Natural killer cell treated with Interleukin-12 subunit alpha and Interleukin-12 subunit beta and Interleukin-15 and Interleukin-18, amount 100 ng/mL, for 72 hours (primary cell): ENCODE measurements around the gene PTPN9. TPM values are rescaled to one million over a fixed set of nuclear protein-coding genes. Genes with fewer than 3 reads are reported as not detected.
A peak's percentile ranks its signal among the peaks of the same experiment; 100 is the strongest.
"Not testable (repeated sequence)": the region's sequence is repeated elsewhere in the genome, so short reads cannot be mapped to it uniquely, and the experiment has no call there.

Experiments used
- ATAC-seq, 2 donors: fragments of 150-1000 bp; cut with Tn5 transposase in 1 of 2; sonication (Bioruptor Pico), chemical (Tn5 transposase) in 1 of 2; 2 replicates each; pipeline ENCODE4 v1.10.0; 2021
- DNase-seq: peaks from one replicate; pipeline ENCODE4 v3.0.0; 2022; ENCODE audit warnings: low spot score
- H3K27ac Mint-ChIP-seq, 2 donors: 1 replicate in 1 of 2; 2 replicates in 1 of 2; pipeline ENCODE4 v1.8.0; 2022; ENCODE audit warnings: mixed read lengths in 2 of 2, mild to moderate bottlenecking in 1 of 2, moderate library complexity in 1 of 2
- H3K27me3 Mint-ChIP-seq, 2 donors: 1 replicate in 1 of 2; 2 replicates in 1 of 2; pipeline ENCODE4 v1.8.0; 2022; ENCODE audit warnings: mixed read lengths in 2 of 2
- H3K36me3 Mint-ChIP-seq: one replicate; pipeline ENCODE4 v1.8.0; 2022; ENCODE audit warnings: mixed read lengths
- H3K4me1 Mint-ChIP-seq, 2 donors: 1 replicate in 1 of 2; 2 replicates in 1 of 2; pipeline ENCODE4 v1.8.0; 2022; ENCODE audit warnings: low read depth in 2 of 2, mixed read lengths in 2 of 2, mild to moderate bottlenecking in 1 of 2
- H3K4me3 Mint-ChIP-seq: one replicate; pipeline ENCODE4 v1.8.0; 2022; ENCODE audit warnings: mixed read lengths
- H3K9me3 Mint-ChIP-seq: 2 replicates; pipeline ENCODE4 v1.8.0; 2022; ENCODE audit warnings: mixed read lengths
- total RNA-seq, 2 donors: library from RNA; stranded (reverse); gene quantifications; one replicate each; pipeline ENCODE4 v1.2.3, GENCODE V29; 2022

The PTPN9 gene
- total RNA-seq, 2 donors from 2014 or later: 30.0 to 34.2 TPM

- Mint-ChIP-seq H3K27ac (peak overlapping the region; percentile 91 to 97), H3K4me3 (peak overlapping the region; percentile 98), H3K36me3 (no peaks in the 10 kb centered on the region), H3K9me3 (no peaks in the 10 kb centered on the region), H3K4me1 (peaks cover 36 to 46% of the 10 kb centered on the region in 2 donors), H3K27me3 (no peaks in the 10 kb centered on the region)
- DNase-seq (no peak), ATAC-seq (no peak)
These were observed 127.9 kb downstream of the PTPN9 start for GRCh38 chr15:75451202-75451673.

- H3K36me3 Mint-ChIP-seq: no peaks in the 10 kb centered on the region
- peak overlapping the region; percentile 98 for H3K4me3 Mint-ChIP-seq
- no peaks in the 10 kb centered on the region for H3K27me3 Mint-ChIP-seq
- ATAC-seq: peak; percentile 58 to 68
- H3K9me3 Mint-ChIP-seq: no peaks in the 10 kb centered on the region
- peak overlapping the region; percentile 91 to 92 for H3K27ac Mint-ChIP-seq
- peaks cover 40 to 49% of the 10 kb centered on the region in 2 donors for H3K4me1 Mint-ChIP-seq
- peak; percentile 97 for DNase-seq
These were observed 128.6 kb downstream of the PTPN9 start for GRCh38 chr15:75450307-75451201.

GRCh38 chr15:75449585-75450306, 129.4 kb downstream of the PTPN9 start:
- Mint-ChIP-seq H3K9me3 (no peaks in the 10 kb centered on the region), H3K4me1 (peaks cover 40 to 49% of the 10 kb centered on the region in 2 donors), H3K36me3 (no peaks in the 10 kb centered on the region), H3K27ac (peak overlapping the region; percentile 84 to 92), H3K4me3 (peak overlapping the region; percentile 98), H3K27me3 (no peaks in the 10 kb centered on the region)
- ATAC-seq (no peak), DNase-seq (no peak)

- not testable (repeated sequence) for H3K27me3 Mint-ChIP-seq, ATAC-seq, H3K4me3 Mint-ChIP-seq, H3K36me3 Mint-ChIP-seq, DNase-seq, H3K9me3 Mint-ChIP-seq, H3K27ac Mint-ChIP-seq
- H3K4me1 Mint-ChIP-seq: peaks cover 33 to 45% of the 10 kb centered on the region in 2 donors
These were observed 130.9 kb downstream of the PTPN9 start for GRCh38 chr15:75448171-75448570.

GRCh38 chr15:75446151-75446550, 133.0 kb downstream of the PTPN9 start:
- Mint-ChIP-seq H3K27me3 (no peaks in the 10 kb centered on the region), H3K27ac (peak overlapping the region in 1 of 2 donors; percentile 64), H3K4me1 (peaks cover 25 to 33% of the 10 kb centered on the region in 2 donors), H3K9me3 (no peaks in the 10 kb centered on the region), H3K36me3 (no peaks in the 10 kb centered on the region), H3K4me3 (no peak overlapping the region)
- ATAC-seq (no peak), DNase-seq (no peak)

GRCh38 chr15:75445324-75445723, 133.8 kb downstream of the PTPN9 start:
- not testable (repeated sequence) for H3K27me3 Mint-ChIP-seq, H3K9me3 Mint-ChIP-seq, ATAC-seq, H3K27ac Mint-ChIP-seq, DNase-seq, H3K4me3 Mint-ChIP-seq, H3K36me3 Mint-ChIP-seq
- peaks cover 23 to 30% of the 10 kb centered on the region in 2 donors for H3K4me1 Mint-ChIP-seq

GRCh38 chr15:75443972-75444453, 135.1 kb downstream of the PTPN9 start:
- not testable (repeated sequence) for H3K27me3 Mint-ChIP-seq, H3K9me3 Mint-ChIP-seq, H3K36me3 Mint-ChIP-seq, H3K4me3 Mint-ChIP-seq, DNase-seq, ATAC-seq
- Mint-ChIP-seq H3K27ac (peak overlapping the region in 1 of 2 donors; percentile 33), H3K4me1 (peaks cover 21 to 24% of the 10 kb centered on the region in 2 donors)

GRCh38 chr15:75437721-75438120, 141.4 kb downstream of the PTPN9 start:
- peaks cover 28 to 35% of the 10 kb centered on the region in 2 donors for H3K4me1 Mint-ChIP-seq
- ATAC-seq: no peak
- DNase-seq: no peak
- H3K27me3 Mint-ChIP-seq: no peaks in the 10 kb centered on the region
- H3K4me3 Mint-ChIP-seq: no peak overlapping the region
- no peak overlapping the region for H3K27ac Mint-ChIP-seq
- no peaks in the 10 kb centered on the region for H3K36me3 Mint-ChIP-seq
- H3K9me3 Mint-ChIP-seq: no peaks in the 10 kb centered on the region

- no peaks in the 10 kb centered on the region for H3K27me3 Mint-ChIP-seq
- peaks cover 29 to 35% of the 10 kb centered on the region in 2 donors for H3K4me1 Mint-ChIP-seq
- no peak overlapping the region for H3K27ac Mint-ChIP-seq
- H3K36me3 Mint-ChIP-seq: no peaks in the 10 kb centered on the region
- H3K4me3 Mint-ChIP-seq: no peak overlapping the region
- no peaks in the 10 kb centered on the region for H3K9me3 Mint-ChIP-seq
- ATAC-seq (no peak), DNase-seq (no peak)
These were observed 142.2 kb downstream of the PTPN9 start for GRCh38 chr15:75436881-75437280.

GRCh38 chr15:75431682-75432081, 147.4 kb downstream of the PTPN9 start:
- H3K9me3 Mint-ChIP-seq: no peaks in the 10 kb centered on the region
- no peaks in the 10 kb centered on the region for H3K27me3 Mint-ChIP-seq
- DNase-seq (no peak), ATAC-seq (no peak)
- H3K27ac Mint-ChIP-seq: no peak overlapping the region
- no peak overlapping the region for H3K4me3 Mint-ChIP-seq
- H3K4me1 Mint-ChIP-seq: peaks cover 18 to 20% of the 10 kb centered on the region in 2 donors
- no peaks in the 10 kb centered on the region for H3K36me3 Mint-ChIP-seq

GRCh38 chr15:75431270-75431669, 147.8 kb downstream of the PTPN9 start:
- Mint-ChIP-seq H3K4me1 (peaks cover 16 to 22% of the 10 kb centered on the region in 2 donors), H3K4me3 (no peak overlapping the region), H3K27ac (peak overlapping the region in 1 of 2 donors; percentile 50), H3K9me3 (no peaks in the 10 kb centered on the region), H3K27me3 (no peaks in the 10 kb centered on the region), H3K36me3 (no peaks in the 10 kb centered on the region)
- DNase-seq (no peak), ATAC-seq (no peak)

- DNase-seq (no peak), ATAC-seq (no peak)
- Mint-ChIP-seq H3K27ac (no peak overlapping the region), H3K9me3 (no peaks in the 10 kb centered on the region), H3K4me3 (no peak overlapping the region), H3K36me3 (no peaks in the 10 kb centered on the region), H3K4me1 (peaks cover 12 to 28% of the 10 kb centered on the region in 2 donors), H3K27me3 (no peaks in the 10 kb centered on the region)
These were observed 148.9 kb downstream of the PTPN9 start for GRCh38 chr15:75430259-75430658.

GRCh38 chr15:75428152-75428551, 151.0 kb downstream of the PTPN9 start:
- DNase-seq: no peak
- Mint-ChIP-seq H3K9me3 (no peaks in the 10 kb centered on the region), H3K27ac (no peak overlapping the region), H3K4me3 (no peak overlapping the region), H3K4me1 (peaks cover 3 to 20% of the 10 kb centered on the region in 2 donors), H3K36me3 (no peaks in the 10 kb centered on the region), H3K27me3 (no peaks in the 10 kb centered on the region)
- ATAC-seq: no peak
